Measurements from ENCODE around the gene SPOCK1. TPM values are rescaled to one million over a fixed set of nuclear protein-coding genes. Genes with fewer than 3 reads are reported as not detected.

SPOCK1 gene
- total and polyA plus RNA-seq, 2 experiments from 2014 or later: 4.1 to 14.0 TPM

DNA sequence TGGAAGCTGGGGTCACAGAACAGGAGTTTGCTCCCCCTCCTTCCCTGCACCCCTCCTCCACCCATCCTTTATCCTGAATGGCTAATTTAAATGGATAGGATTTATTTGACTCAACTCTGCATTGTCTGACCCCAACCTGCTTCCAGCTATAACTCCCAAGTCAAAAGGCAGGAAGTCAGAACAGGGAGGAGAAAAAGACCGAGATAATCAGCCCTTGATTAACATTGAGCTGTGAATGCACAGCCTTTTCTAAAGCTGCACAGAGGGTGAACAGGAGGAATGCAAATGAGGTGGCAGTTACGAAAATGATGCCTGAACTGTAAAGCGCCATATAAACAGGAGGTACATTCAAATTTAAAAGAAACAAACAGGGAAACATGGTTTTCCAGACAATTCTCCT lies 152.8 kb downstream of the SPOCK1 start:
- DNase-seq (ENCODE audit: low read depth in 1 of 2, low spot score in 1 of 2): no peak

GRCh38 chr5:137345396-137345795 lies 153.7 kb downstream of the SPOCK1 start:
- TF ChIP-seq, protein P1, sequence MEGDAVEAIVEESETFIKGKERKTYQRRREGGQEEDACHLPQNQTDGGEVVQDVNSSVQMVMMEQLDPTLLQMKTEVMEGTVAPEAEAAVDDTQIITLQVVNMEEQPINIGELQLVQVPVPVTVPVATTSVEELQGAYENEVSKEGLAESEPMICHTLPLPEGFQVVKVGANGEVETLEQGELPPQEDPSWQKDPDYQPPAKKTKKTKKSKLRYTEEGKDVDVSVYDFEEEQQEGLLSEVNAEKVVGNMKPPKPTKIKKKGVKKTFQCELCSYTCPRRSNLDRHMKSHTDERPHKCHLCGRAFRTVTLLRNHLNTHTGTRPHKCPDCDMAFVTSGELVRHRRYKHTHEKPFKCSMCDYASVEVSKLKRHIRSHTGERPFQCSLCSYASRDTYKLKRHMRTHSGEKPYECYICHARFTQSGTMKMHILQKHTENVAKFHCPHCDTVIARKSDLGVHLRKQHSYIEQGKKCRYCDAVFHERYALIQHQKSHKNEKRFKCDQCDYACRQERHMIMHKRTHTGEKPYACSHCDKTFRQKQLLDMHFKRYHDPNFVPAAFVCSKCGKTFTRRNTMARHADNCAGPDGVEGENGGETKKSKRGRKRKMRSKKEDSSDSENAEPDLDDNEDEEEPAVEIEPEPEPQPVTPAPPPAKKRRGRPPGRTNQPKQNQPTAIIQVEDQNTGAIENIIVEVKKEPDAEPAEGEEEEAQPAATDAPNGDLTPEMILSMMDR (IDR thresholded peaks at IDR 0.05; ENCODE audit: low read depth, low read length): no peak

More for the DNA sequence above, 152.8 kb downstream of the SPOCK1 start:
- Histone ChIP-seq H3K4me3 (no peak overlapping the region), H3K4me1 (ENCODE audit: low read depth) (peaks cover 6% of the 10 kb centered on the region), H3K27ac (no peak overlapping the region), H3K27me3 (no peaks in the 10 kb centered on the region), H3K9me3 (ENCODE audit: low read depth) (no peaks in the 10 kb centered on the region), H3K36me3 (no peaks in the 10 kb centered on the region)
- TF ChIP-seq, protein P1 (IDR thresholded peaks at IDR 0.05; ENCODE audit: low read depth, low read length): no peak

DNA sequence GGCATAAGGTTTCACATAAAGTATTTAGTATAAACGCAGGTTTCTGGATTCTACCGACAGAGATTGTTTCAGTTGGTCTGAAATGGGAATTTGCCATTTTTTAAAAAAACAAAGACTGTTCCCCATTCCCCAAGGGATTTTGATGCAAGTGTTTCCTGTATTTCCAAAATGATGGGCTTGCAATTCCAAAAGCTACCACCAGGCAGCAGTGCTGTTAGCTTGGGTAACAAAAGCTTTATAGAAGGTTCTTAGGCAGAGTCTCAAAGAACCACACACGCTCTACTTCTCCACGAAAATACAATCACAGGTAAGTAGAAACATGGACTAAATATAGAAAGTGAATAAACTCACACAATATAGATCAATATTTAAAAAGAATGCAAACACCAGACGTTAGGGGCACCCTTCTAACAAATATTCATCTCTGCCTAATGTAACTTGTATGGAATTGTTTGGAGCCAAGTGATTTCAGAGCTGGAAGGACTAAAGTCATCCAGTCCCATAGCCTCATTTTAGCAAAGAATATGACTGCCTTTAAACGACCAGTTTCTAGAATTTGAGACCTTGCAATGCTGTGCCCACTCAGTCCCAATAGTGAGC lies 154.3 kb downstream of the SPOCK1 start:
- DNase-seq (ENCODE audit: low read depth in 1 of 2, low spot score in 1 of 2): peak; percentile 57 to 85
- TF ChIP-seq, protein P1 (IDR thresholded peaks at IDR 0.05; ENCODE audit: low read depth, low read length): peak; percentile 88
- Histone ChIP-seq H3K27me3 (no peaks in the 10 kb centered on the region), H3K4me1 (ENCODE audit: low read depth) (peaks cover 6% of the 10 kb centered on the region), H3K9me3 (ENCODE audit: low read depth) (no peaks in the 10 kb centered on the region), H3K27ac (no peak overlapping the region), H3K4me3 (no peak overlapping the region), H3K36me3 (no peaks in the 10 kb centered on the region)

More at GRCh38 chr5:137345396-137345795, 153.7 kb downstream of the SPOCK1 start:
- no peaks in the 10 kb centered on the region for H3K27me3 ChIP-seq
- no peaks in the 10 kb centered on the region for H3K9me3 ChIP-seq (ENCODE audit: low read depth)
- DNase-seq (ENCODE audit: low read depth in 1 of 2, low spot score in 1 of 2): no peak
- H3K4me1 ChIP-seq (ENCODE audit: low read depth): peaks cover 6% of the 10 kb centered on the region
- H3K27ac ChIP-seq: no peak overlapping the region
- H3K36me3 ChIP-seq: no peaks in the 10 kb centered on the region
- H3K4me3 ChIP-seq: no peak overlapping the region

DNA sequence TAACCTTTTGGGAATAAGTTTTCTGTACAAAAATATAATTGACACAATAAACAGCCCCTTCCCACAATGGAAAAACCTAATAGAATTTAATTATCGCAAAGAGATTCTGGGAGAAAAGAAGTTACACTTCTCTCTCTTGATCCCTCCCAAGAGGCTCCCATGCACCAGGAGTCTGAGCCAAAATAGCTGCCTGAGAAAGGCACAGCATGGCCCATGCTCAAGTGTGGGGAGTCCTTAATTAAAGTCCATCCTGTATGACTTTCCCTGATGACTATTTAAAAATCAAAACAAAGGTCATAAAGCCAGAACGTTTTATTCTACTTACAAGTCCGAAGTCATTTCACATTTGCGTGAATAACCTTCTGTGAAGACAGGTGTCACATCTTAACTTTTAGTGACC lies 155.1 kb downstream of the SPOCK1 start:
- Histone ChIP-seq H3K27me3 (no peaks in the 10 kb centered on the region), H3K9me3 (ENCODE audit: low read depth) (no peaks in the 10 kb centered on the region), H3K27ac (no peak overlapping the region), H3K4me1 (ENCODE audit: low read depth) (peaks cover 6% of the 10 kb centered on the region), H3K4me3 (no peak overlapping the region), H3K36me3 (no peaks in the 10 kb centered on the region)
- TF ChIP-seq, protein P1 (IDR thresholded peaks at IDR 0.05; ENCODE audit: low read depth, low read length): no peak
- no peak for DNase-seq (ENCODE audit: low read depth in 1 of 2, low spot score in 1 of 2)

- no peak for DNase-seq (ENCODE audit: low read depth in 1 of 2, low spot score in 1 of 2)
Measured at GRCh38 chr5:137342764-137343163, 156.4 kb downstream of the SPOCK1 start.

More at GRCh38 chr5:137342764-137343163, 156.4 kb downstream of the SPOCK1 start:
- Histone ChIP-seq H3K9me3 (ENCODE audit: low read depth) (no peaks in the 10 kb centered on the region), H3K4me1 (ENCODE audit: low read depth) (peaks cover 6% of the 10 kb centered on the region), H3K36me3 (no peaks in the 10 kb centered on the region), H3K27ac (no peak overlapping the region), H3K4me3 (no peak overlapping the region), H3K27me3 (no peaks in the 10 kb centered on the region)
- TF ChIP-seq, protein P1 (IDR thresholded peaks at IDR 0.05; ENCODE audit: low read depth, low read length): no peak
